ACC112 (cell line): ENCODE results near the gene TPRN.

Source experiments
- H2AFZ ChIP-seq: fragments of 200-600 bp; sonication (generic); one replicate; pipeline ENCODE4 v1.6.0; 2017; ENCODE audit warnings: antibody characterized with exemption, low read length; ENCODE audit not compliant: unreplicated experiment
- H3K27ac ChIP-seq: fragments of 200-600 bp; sonication (generic); 2 replicates; pipeline ENCODE4 v1.5.1; 2014; ENCODE audit warnings: low read depth, mild to moderate bottlenecking, antibody characterized with exemption, low read length, moderate library complexity
- H3K27me3 ChIP-seq: fragments of 200-600 bp; sonication (generic); 2 replicates; pipeline ENCODE4 v1.6.1; 2014; ENCODE audit warnings: mild to moderate bottlenecking, antibody characterized with exemption, low read length, moderate library complexity, mixed read lengths; ENCODE audit not compliant: insufficient read depth
- H3K36me3 ChIP-seq: fragments of 200-600 bp; sonication (generic); 2 replicates; pipeline ENCODE4 v1.6.1; 2016; ENCODE audit warnings: mild to moderate bottlenecking, antibody characterized with exemption, low read length, moderate library complexity, mixed read lengths; ENCODE audit not compliant: insufficient read depth
- H3K4me1 ChIP-seq: fragments of 200-600 bp; sonication (generic); one replicate; pipeline ENCODE4 v1.6.1; 2016; ENCODE audit warnings: low read length, mixed read lengths; ENCODE audit not compliant: insufficient read depth, unreplicated experiment, control insufficient read depth
- H3K4me3 ChIP-seq: fragments of 200-600 bp; sonication (generic); 2 replicates; pipeline ENCODE4 v1.5.1; 2014; ENCODE audit warnings: mild to moderate bottlenecking, low read depth, low read length
- H3K79me2 ChIP-seq: fragments of 200-600 bp; sonication (generic); one replicate; pipeline ENCODE4 v1.6.0; 2016; ENCODE audit warnings: low read length; ENCODE audit not compliant: control insufficient read depth, unreplicated experiment, insufficient read depth

TPRN gene

DNA sequence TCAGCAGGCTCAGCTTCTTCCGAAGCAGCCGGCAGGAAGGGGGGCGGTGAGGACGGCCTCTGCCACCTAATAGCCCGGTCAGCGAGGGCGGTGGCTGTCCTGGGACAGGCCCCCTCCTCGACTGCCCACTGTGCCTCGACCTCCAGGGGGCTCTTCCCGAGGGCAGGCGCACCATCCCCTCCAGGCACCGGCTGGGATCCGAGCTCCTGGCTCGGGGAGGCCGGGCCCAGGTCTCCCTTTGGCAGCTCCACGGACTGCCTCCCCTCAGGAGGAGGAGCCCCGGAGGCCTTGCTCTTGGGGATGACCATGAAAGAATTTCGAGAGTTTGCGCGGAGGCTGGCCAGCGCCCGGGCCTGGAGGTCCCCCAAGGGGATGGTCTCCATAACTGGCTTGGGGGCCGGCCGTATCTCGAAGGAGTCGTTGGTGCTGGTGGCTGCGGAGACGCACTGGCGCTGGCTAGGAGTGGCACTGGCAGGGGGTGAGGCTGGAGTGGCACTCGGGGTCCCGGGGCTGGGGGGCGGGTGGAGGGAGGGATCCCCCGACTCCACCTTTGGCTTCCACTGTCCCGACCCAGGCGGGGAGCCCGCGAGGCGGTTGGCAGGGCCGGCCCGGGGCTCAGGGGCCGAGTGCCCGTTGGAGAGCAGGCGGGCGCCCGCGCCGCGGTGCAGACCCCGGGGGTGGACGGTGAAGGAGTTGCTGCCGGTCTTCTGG is 975 bp downstream of the TPRN start:
- no peaks in the 10 kb centered on the region for H3K27me3 ChIP-seq
- peaks cover 18% of the 10 kb centered on the region for H3K4me1 ChIP-seq
- peak overlapping the region; percentile 77 for H3K4me3 ChIP-seq
- H3K79me2 ChIP-seq = peaks cover 14% of the 10 kb centered on the region
- no peaks in the 10 kb centered on the region for H3K36me3 ChIP-seq
- no peak overlapping the region for H3K27ac ChIP-seq
- no peak overlapping the region for H2AFZ ChIP-seq

DNA sequence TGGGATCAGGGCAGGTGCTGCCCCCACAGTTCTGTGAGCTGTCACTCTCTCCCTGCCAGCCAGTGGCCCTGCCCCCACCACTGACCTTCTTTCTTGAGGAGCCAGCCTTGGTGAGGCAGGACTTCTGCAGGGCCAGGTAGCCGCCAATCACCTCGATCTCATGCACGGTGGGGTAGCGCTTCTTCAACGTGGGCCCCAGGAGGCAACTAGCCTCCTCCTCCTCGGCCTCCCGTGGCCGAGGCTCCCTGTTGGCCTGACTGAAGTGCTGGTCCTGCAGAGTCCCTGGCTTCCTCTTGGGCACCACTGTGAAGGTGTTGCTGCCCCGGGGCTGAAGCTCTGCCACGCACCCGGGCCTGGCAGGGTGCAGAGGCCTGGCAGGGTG is 1.6 kb downstream of the TPRN start:
- peaks cover 8% of the 10 kb centered on the region for H3K79me2 ChIP-seq
- no peak overlapping the region for H3K27ac ChIP-seq
- no peaks in the 10 kb centered on the region for H3K27me3 ChIP-seq
- peaks cover 12% of the 10 kb centered on the region for H3K4me1 ChIP-seq
- peak overlapping the region; percentile 77 for H3K4me3 ChIP-seq
- H3K36me3 ChIP-seq = no peaks in the 10 kb centered on the region
- H2AFZ ChIP-seq = no peak overlapping the region

DNA sequence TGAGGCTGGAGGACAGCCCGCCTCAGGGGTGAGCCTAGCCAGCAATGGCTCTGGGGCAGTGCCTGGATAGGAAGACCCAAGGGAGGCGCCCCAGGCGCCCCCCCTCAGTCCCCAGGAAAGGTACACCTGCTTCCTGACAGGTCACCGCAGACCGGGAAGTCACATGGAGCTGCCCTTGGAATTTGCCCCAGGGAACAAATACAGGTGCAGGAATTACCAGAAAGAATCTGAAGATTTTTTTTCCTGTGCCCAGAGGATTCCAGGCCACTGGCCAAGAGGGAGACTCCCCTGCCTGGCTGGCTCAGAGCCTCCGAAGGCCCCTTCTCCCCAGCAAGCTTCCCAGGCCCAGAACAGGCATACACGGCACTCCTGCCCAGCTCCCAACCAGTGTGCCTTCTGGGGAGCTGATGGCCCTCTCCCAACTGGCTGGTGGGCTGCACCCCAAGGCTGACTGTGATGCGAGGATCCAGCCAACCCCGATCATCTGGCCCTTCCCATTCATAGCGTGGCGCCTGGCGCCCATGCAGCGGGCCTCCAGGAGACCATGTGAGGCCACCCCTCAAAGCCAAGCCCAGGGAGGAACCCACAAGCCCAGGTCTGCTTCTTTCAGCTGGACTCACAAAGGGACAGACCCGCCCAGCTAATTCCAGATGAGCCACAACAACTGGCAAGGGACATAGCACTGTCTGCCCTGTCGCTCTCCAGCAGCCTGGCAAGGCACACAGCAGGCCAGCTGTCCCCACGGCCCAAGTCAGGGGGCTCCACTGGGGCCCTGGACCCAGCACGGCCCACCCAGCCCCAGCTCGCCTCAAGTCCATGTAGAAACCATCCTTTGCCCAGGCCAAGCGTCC is 2.3 kb downstream of the TPRN start:
- H3K36me3 ChIP-seq = no peaks in the 10 kb centered on the region
- no peak overlapping the region for H3K27ac ChIP-seq
- peaks cover 7% of the 10 kb centered on the region for H3K79me2 ChIP-seq
- peak overlapping the region; percentile 77 for H3K4me3 ChIP-seq
- H3K27me3 ChIP-seq = no peaks in the 10 kb centered on the region
- H2AFZ ChIP-seq = no peak overlapping the region
- H3K4me1 ChIP-seq = peaks cover 10% of the 10 kb centered on the region

DNA sequence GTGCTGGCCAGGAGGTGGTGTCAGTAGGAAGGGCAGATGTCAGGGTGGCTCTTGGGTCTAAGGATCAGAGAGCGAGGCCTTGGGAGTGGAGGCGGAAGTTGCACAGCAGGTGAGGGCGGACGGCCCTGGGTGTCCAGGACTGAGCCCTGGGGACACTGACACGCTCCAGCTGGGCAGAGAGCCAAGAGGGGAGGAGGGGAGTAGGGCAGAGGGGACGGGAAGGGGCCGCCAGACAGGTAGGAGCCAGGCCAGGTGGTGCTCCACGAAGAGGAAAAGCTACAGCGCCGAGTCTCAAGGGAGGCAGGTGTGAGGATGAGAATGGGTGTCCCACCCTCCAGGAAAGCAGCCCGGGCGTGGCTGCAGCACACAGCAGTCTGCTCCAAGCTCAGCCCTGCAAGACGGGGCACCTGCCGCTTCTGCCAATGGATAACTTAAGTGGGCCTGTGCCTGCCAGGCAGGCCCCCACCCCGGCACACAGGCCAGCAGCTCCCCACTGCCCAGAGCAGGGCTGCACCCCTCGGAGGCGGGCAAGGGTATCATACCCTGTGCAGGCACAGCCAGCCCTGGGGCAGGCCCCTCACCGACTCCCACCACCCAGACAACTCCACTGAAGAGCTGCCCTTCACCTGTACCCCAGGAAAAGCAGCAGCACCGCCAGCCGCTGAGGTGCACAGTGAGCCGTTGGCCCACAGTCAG is 4.9 kb downstream of the TPRN start:
- Histone ChIP-seq H3K79me2 (peaks cover 13% of the 10 kb centered on the region), H3K4me3 (no peak overlapping the region), H2AFZ (no peak overlapping the region), H3K4me1 (peaks cover 4% of the 10 kb centered on the region), H3K27me3 (no peaks in the 10 kb centered on the region), H3K36me3 (no peaks in the 10 kb centered on the region), H3K27ac (no peak overlapping the region)

DNA sequence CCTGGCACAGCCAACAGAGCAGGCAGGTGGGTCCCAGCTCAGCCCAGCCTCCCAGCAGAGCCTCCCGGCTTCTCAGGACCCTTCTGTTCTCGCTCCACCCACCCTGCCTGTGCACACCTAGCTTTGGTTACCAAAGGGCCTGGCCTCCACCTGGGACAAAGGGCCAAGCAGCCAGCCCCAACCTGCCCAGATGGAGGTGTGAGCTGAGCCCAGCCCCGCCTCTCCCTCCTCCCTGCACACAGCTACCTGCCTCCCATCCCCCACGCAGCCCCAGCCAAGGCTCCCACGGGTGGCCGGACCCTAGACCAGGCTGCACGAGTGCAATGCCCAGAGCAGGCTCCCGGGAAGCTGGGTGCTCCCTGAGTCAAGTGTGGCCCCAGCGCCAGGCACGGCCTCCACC is 5.6 kb downstream of the TPRN start:
- Histone ChIP-seq H3K36me3 (no peaks in the 10 kb centered on the region), H3K4me1 (peaks cover 9% of the 10 kb centered on the region), H3K27ac (no peak overlapping the region), H3K4me3 (no peak overlapping the region), H2AFZ (no peak overlapping the region), H3K27me3 (no peaks in the 10 kb centered on the region), H3K79me2 (peaks cover 20% of the 10 kb centered on the region)

DNA sequence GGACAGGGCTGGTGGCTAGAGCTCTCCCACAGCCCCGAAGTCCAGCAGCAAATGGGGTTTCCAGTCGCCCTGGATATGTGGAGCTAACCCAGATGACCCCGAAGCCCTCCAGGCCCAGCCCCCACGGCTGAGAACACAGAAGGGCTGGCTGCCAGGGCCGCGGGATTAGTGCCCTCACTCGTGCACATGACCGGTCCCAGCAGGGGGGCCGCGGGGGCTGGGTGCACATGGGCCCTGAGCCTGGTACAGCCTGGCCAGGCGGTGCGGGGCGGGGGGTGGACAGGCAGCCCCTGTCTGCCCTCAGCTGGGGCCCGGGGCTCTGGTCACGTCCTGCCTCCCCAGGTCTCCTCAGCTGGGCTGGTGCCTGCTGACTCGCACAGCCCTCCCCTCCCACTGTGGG is 6.2 kb downstream of the TPRN start:
- H3K36me3 ChIP-seq = no peaks in the 10 kb centered on the region
- H3K4me3 ChIP-seq = no peak overlapping the region
- H3K27me3 ChIP-seq = no peaks in the 10 kb centered on the region
- no peak overlapping the region for H2AFZ ChIP-seq
- H3K27ac ChIP-seq = no peak overlapping the region
- peaks cover 24% of the 10 kb centered on the region for H3K79me2 ChIP-seq
- H3K4me1 ChIP-seq = peaks cover 15% of the 10 kb centered on the region

DNA sequence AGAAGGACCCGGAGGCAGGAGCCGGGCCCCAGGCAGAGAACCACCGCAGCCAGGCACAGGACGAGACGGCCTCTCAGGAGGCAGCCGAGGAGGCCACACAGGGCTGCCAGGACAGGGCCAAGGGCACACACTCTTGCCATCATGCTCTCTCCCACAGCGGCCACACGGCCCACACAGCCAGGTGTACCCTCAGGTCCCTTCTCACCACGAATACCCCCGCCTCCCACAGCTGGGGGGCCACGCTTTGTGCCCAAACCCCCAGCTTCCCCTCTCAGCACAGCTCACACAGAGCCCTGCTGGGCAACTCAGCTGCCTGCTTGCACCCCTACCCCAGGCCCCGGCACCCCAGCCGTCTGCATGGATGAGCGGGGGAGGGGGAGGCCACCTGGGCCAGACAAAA is 6.8 kb downstream of the TPRN start:
- H2AFZ ChIP-seq = no peak overlapping the region
- no peaks in the 10 kb centered on the region for H3K27me3 ChIP-seq
- H3K4me3 ChIP-seq = no peak overlapping the region
- H3K36me3 ChIP-seq = no peaks in the 10 kb centered on the region
- no peak overlapping the region for H3K27ac ChIP-seq
- H3K79me2 ChIP-seq = peaks cover 24% of the 10 kb centered on the region
- peaks cover 13% of the 10 kb centered on the region for H3K4me1 ChIP-seq

DNA sequence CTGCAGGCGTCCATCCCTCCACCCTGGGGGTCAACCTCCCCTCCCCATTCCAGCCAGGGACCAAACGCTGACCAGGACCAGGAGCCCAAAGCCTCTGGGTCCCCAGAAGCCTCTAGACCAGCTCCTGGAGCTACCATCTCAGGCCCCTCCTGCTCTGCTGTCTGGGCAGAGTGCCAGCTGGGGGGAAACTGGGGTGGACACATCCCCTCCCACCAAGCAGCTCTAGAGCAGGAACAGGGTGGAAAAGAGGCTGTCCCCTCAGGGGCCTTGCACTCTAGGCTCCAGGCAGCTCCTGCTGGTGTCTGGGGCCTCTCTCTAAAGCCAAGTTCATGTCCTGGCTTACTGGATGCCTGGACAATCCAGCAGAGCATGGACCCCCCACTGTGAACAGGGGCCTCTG is 7.7 kb downstream of the TPRN start:
- Histone ChIP-seq H3K4me3 (no peak overlapping the region), H3K79me2 (peaks cover 24% of the 10 kb centered on the region), H2AFZ (no peak overlapping the region), H3K4me1 (peaks cover 11% of the 10 kb centered on the region), H3K27ac (no peak overlapping the region), H3K27me3 (no peaks in the 10 kb centered on the region), H3K36me3 (no peaks in the 10 kb centered on the region)

DNA sequence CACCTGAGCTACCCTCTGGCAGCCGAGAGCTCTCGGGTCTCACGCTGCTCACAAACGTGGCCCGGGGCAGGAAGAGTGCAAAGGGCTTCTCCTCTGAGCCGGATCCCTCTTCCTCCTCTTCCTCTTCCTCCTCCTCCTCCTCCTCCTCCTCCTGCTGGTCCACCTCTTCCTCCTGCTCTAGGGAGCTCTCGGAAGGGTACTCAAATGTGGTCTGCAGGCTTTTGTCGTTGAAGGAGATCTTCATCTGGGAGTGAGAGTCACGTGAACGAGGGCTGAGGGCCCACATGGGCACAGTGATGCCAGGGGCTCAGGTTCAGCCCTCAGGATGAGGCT is 8.1 kb downstream of the TPRN start:
- Histone ChIP-seq H2AFZ (no peak overlapping the region), H3K27me3 (no peaks in the 10 kb centered on the region), H3K79me2 (peaks cover 28% of the 10 kb centered on the region), H3K27ac (no peak overlapping the region), H3K4me1 (peaks cover 13% of the 10 kb centered on the region), H3K4me3 (no peak overlapping the region), H3K36me3 (no peaks in the 10 kb centered on the region)

DNA sequence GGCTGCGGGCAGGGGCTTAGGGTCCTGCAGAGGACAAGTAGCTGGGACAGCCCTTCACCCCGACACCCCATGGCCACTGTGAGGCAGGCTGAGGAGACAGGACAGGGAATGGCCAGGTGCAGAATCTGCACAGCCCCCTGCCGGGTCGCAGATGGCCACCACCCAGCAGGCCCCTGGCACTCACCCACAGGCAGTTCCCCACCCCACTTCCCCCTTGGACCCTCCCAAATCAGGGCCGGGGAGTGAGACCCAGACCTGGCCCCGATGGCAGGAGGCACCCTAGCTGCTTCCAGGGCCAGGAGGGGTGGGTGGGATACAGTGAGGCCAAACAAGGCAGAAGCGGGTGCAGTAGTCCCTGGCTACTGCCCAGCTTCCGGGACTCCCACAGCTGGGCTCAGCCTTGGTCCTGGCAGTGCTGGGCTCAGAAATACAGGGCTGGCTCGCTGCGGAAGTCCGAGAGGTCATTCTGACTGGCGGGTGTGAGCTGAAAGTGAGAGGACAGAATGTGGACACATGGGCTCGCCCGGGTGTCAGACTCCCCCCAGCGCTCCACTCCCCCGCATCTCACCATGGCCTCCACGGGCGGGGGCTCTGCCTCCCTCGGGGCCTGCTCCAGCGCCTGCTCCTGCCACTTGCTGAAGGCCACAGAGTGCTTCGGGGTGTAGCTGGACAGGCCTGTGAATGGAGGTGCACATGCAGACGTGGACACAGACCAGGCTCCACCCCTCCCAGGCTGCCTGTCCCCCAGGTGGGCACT is 8.7 kb downstream of the TPRN start:
- Histone ChIP-seq H3K79me2 (peaks cover 33% of the 10 kb centered on the region), H3K4me3 (no peak overlapping the region), H3K27ac (no peak overlapping the region), H3K27me3 (no peaks in the 10 kb centered on the region), H3K36me3 (no peaks in the 10 kb centered on the region), H3K4me1 (peaks cover 18% of the 10 kb centered on the region), H2AFZ (no peak overlapping the region)
